8988T (cell line): ENCODE results near the gene ARHGAP28.
A peak's percentile ranks its signal among the peaks of the same experiment; 100 is the strongest.

Experiments
- DNase-seq: peaks from one replicate; pipeline ENCODE4 v3.0.0; 2011

The ARHGAP28 gene

GRCh38 chr18:6729247-6730091 is at the start of gene ARHGAP28:
TSS of gene ARHGAP28 (plus strand) at chr18:6729716. CDS start at chr18:6729822, 106 bp downstream.
- DNase-seq: peak; percentile 64

DNA sequence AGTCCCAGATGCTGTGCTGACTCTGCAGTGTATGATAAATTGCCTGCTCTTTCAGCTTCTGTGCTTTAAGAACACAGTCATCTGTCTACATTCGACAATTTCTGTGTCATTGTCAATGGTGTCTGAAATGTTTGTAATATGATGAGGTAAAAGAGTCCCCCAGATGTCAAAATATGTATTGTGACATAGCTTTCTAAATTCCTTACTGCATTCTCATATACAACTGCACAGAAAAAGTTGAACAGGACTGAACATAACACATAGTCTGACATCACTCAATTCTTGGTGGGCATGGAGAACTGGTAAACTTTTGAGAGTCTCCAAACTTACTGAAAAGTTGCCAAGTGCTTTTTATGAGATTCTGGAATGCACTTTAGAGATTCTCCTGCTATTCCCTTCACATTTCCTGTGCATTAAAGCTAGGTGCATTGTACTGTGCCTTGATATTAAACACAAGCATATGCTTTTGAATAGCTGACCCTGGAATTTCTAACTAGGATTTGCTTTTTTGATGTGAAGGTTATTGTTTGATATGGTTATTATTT is 48.1 kb upstream of the ARHGAP28 start:
- no peak for DNase-seq

DNA sequence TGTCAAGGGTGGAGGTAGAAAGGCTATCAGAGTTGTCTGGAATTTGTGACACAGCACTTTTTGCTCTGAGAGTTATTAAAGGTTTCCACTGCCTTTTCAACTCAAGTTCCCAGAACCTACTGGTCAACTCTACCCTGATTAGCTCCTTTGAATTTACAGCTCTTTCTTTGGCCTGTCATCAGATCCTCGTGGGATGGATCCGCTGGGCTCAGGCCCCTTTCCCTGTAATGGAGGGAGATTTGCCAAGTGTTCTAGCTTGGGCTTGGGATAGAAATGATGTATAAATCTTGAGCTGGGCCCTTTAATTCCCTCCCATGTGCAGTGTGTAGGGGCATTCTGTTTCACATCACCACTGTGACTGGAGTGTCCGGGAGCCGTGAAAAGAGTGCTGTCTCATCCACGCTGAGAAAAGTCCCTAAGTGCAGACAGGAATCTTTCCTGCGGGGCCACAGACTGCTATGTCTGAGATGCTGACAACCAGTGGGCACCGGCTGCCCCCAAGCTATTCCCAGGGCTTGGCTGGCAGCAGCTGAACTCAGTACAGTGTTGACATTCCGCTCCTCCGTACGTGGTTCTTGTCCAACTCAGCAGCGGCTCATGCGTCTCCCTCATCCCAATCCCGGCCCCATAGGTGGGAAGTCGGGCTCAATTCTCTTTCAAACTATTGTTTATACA is 46.9 kb upstream of the ARHGAP28 start:
- no peak for DNase-seq

DNA sequence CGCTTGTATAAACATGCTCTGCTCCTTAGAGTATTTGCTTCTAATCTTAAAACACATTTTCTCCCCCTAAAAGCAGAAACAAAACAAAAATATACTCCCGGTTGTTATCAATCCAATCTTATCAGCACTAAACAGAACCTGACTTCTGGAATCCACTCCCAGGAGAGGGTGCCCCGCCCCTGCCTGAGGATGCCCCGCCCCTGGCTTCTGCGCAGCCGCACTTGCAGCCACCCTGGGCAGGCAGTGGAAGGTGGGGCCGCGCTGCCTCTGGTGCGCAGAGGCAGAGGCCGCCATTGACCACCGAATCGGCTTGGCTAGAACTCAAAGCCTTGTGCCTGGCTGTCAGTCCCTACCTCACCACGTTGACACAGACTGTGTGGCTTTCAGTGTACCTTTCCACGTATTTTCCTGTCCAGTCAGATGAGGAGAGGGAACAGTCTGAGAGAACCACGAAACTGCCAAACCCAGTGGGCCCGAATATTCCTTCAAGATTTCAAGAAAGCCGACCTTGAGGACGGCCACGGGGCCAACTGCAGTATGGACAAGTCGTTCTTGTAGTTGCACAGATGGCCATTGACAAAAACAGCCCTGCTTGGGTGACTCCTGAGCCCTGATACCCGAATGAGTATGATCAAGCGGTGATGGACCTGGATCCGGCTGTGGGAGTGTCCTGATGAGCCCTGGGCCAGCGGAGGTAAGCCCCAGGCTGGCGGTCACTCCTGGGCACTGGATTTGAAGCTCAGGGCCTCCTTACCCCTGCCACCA is 46.2 kb upstream of the ARHGAP28 start:
- no peak for DNase-seq

GRCh38 chr18:6687676-6688075 is 41.8 kb upstream of the ARHGAP28 start:
- no peak for DNase-seq

- no peak for DNase-seq
Observed at GRCh38 chr18:6708890-6709289, 20.6 kb upstream of the ARHGAP28 start.

- DNase-seq: no peak
Observed at GRCh38 chr18:6711467-6711866, 18.0 kb upstream of the ARHGAP28 start.

- no peak for DNase-seq
Observed at GRCh38 chr18:6712401-6712800, 17.1 kb upstream of the ARHGAP28 start.

- no peak for DNase-seq
Observed at GRCh38 chr18:6714010-6714409, 15.5 kb upstream of the ARHGAP28 start.

- no peak for DNase-seq
Observed at GRCh38 chr18:6718267-6718666, 11.2 kb upstream of the ARHGAP28 start.

DNA sequence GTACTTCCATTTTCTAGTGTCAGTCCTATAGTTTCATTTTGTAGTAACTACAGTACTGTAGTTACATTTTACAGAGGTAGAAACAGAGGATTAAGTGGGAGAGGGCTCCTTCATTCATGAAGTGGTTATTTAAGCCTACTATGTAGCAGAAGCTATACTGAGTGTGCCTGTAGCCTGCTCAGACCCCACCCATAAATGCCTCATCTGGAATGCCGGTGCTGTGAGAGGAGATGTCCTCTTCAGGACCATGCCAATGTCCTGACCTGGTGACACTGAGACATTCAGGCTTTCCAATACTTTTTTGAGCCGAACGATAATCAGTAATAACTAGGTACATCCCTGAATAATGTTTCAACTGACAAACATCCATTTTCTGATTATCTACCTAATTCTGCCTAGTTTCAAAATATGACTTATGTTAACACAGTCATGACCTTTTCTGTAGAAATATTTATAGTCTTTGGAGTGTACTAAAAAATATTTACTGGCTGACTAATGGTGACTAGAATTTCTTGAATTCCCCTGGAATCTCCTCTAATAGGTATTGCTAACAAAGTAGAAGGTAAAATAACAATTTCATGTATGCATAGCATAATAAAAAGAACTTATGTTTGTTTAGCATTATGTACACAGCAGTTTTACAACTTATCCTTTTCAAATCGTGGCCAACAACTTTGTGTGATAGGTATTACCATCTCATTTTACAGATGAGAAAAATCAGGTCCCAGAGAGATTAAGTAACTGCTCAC is 10.2 kb upstream of the ARHGAP28 start:
- no peak for DNase-seq

DNA sequence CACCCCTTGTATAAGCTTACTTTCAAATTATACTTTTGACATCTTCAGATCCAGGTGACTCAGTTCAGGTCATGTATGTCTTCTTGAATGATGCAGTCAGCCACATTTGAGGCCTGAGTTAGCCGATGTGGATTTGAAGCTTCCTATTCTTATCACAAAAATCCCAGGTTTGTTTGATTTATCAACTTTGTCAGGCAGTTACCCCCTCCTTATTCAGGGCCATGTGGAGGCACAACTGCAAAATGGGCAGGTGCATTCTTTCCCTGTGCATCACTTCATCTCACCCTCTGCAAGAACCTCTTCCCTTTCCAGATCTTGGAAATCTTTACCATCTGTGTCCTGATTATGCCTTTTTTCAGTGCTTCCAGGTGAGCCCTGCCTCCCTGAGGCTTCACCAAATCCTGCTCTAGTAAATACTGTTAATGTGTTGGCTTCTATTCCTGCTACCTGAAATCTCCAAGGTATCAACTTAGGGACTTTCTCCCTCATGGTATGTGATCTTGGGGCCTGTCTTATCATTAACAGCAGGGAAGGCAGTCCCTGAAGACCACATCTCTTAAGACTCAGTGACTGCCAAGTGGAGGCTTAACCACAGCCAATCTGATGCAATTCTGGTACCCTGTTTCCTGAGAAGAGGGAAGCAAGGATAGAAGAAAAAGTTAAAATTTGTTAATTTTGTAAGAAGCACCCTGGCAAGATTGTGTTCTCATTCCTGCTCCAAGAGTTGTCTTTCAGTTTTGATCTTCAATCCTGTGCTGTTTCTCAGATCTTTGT is 9.4 kb upstream of the ARHGAP28 start:
- DNase-seq: no peak

DNA sequence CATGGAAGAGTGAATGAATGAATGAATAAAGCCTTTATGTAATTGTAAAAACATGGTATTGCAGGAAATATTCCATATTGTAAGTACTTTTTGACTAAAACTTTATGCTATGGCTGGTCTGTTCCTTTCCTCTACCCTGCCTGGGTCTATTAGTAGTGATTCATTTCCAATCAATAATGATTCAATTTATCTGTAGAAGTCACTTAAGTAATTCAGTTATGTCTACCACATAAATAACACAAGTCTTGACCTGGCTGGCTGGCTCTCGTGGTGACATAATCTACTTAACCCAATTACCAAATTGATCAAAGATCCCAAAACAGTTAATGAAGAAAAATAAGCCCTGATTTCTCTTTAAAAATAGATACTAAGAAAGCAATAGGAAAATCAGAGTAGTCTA is 7.8 kb upstream of the ARHGAP28 start:
- no peak for DNase-seq

DNA sequence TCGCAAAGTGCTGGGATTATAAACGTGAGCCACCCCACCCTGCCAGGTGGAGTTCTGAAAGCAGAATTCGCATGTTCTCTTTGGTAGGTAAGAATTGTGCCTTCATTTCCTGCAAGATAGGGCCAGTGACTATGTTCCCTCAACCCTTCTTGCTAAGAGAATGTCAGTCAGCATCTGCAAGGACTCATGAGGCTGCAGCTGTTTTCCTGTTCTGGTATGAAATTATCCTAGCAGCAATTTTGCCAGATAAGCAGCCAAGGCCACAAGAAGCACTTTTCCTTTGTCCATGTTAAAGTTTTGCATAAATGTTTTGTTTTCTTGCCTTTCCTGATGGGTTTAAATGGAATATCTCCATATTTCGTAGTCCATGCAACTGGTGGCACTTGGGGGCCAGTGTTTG is 6.8 kb upstream of the ARHGAP28 start:
- DNase-seq: no peak

DNA sequence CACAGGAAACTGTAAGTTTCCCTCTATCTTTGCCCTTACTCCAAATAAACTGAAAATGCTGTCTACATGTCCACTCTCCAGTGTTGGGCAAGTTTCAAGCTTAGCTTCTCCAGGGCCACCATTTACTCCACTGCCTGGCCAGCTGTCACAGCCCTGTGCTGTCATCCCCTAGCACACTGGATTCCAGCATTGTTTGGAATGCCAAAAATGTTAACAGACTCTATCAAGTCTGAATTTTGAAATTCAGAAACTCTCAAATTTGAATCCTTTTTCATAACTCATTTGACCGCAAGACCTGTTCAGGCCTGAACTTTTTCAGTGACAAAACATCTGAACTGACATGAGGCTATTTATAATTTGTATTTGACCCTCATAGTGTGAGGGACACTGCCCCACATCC is 5.2 kb upstream of the ARHGAP28 start:
- DNase-seq: no peak

DNA sequence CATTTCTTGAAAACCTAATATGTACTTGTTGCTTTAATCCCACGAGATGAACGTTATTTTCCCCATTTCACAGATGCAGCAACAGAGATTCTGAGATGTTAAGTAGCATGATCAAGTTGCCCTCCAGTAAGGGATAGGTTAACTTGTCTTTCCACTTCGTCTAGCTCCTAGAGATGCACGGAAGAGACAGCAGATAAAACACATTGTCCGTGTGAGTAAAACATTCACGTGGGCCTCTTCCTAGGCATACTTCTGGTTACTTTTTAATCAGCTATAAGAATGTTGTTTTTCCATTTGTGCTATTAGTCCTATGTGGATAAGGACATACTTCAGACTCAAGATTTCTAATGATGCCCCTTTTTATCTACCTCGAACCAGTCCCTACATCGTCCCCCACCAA is 1.2 kb upstream of the ARHGAP28 start:
- no peak for DNase-seq

- DNase-seq: peak; percentile 19
Observed at GRCh38 chr18:6728809-6729246, 688 bp upstream of the ARHGAP28 start.

- DNase-seq: no peak
Observed at GRCh38 chr18:6730416-6731221, 1.1 kb downstream of the ARHGAP28 start.

DNA sequence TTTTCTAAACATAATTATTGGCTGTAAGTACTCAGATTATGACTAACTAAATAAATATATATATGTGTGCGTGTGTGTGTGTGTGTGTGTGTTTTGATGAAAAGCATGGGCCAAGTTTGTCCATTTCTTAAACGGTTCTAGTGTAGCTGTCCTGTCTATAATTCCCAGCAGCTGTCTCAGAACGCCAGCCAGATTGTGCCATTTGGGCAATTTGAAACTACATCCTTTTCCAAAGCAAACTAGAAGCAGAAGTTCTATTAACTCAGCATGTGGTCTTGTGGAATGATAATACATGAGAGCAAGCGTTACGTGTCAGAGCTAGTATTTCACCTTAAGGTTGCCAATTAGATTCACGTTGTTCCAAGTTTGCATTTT is 1.7 kb downstream of the ARHGAP28 start:
- DNase-seq: no peak

DNA sequence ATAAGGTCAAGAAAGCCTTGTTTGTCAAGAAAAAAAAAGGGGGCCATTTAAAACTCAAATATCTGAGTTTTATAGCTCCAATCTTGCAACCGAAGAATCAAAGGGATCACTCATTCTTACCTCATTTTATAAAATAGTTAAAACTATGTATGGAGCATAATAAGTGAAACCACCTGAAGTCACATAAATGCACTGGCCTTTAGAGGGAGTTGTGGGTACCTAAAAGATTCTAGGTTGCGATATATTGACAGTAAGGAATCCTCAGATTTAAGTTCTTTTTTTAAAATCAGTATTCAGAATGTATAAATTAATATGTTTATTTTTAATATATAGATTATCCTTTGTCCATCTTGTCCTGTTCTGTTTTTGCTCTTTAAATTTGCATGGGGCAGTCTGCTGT is 3.4 kb downstream of the ARHGAP28 start:
- DNase-seq: no peak

GRCh38 chr18:6733758-6734157 is 4.2 kb downstream of the ARHGAP28 start:
- no peak for DNase-seq
